ENCODE results near the gene NAALADL2. TPM values are rescaled to one million over a fixed set of nuclear protein-coding genes. Genes with fewer than 3 reads are reported as not detected.

Gene NAALADL2
- total RNA-seq, 1 donor from 2014 or later, result 12.5 TPM

DNA sequence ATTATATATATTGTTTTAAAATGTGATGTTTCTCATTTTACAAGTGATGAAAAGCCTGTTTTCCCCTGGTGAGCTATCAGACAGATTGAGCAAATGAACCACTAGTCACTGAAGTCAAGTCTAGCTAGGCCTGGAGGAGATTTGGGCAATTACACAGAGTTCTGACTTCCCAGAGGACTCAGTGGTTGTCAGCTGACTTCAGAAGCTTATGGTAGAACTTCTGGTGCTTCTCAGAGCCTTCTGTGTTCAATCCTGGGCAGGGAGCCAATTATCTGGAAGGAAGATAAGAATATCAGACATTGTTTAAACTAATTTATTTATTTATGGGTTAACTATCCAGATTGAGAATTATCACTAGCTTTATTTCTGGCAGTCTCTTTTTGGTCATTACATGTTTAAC lies 37.7 kb upstream of the NAALADL2 start:
- no peaks in the 10 kb centered on the region for H3K36me3 ChIP-seq

DNA sequence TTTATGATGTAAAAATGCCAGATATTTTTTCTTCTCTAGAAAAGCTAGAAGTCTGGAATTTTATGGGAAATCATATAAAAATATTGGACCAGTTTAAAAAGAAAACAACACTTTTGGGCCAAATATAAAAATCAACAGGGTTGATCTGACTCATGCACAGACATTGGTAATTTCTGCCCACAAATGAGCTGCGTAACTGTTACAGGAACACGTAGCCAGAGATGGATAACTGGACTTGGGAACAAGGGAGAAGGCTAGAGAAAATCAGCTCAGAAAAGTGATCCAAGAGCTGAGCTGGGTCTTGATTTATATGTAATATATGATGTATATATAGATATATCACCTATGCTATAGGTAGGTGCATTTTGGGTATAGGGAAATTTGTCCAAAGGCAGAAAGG lies 36.8 kb upstream of the NAALADL2 start:
- Histone ChIP-seq H3K9me3 (no peaks in the 10 kb centered on the region), H3K27me3 (no peaks in the 10 kb centered on the region), H3K4me1 (no peaks in the 10 kb centered on the region), H3K4me3 (no peak overlapping the region), H3K36me3 (no peaks in the 10 kb centered on the region), H3K27ac (no peak overlapping the region)
- intact Hi-C loops (cut with DNase I), result no loop called here
- TF ChIP-seq, protein P1, sequence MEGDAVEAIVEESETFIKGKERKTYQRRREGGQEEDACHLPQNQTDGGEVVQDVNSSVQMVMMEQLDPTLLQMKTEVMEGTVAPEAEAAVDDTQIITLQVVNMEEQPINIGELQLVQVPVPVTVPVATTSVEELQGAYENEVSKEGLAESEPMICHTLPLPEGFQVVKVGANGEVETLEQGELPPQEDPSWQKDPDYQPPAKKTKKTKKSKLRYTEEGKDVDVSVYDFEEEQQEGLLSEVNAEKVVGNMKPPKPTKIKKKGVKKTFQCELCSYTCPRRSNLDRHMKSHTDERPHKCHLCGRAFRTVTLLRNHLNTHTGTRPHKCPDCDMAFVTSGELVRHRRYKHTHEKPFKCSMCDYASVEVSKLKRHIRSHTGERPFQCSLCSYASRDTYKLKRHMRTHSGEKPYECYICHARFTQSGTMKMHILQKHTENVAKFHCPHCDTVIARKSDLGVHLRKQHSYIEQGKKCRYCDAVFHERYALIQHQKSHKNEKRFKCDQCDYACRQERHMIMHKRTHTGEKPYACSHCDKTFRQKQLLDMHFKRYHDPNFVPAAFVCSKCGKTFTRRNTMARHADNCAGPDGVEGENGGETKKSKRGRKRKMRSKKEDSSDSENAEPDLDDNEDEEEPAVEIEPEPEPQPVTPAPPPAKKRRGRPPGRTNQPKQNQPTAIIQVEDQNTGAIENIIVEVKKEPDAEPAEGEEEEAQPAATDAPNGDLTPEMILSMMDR (IDR thresholded peaks at IDR 0.05), result no peak
- TF ChIP-seq POLR2A (IDR thresholded peaks at IDR 0.05), result no peak
- TF ChIP-seq POLR2AphosphoS5 (IDR thresholded peaks at IDR 0.05; ENCODE audit: insufficient read depth in 1 of 2, low read depth in 1 of 2), result no peak
- no peak for DNase-seq (ENCODE audit: extremely low spot score in 2 of 2)

More for the DNA sequence above, 37.7 kb upstream of the NAALADL2 start:
- H3K4me1 ChIP-seq, result no peaks in the 10 kb centered on the region
- no peak for TF ChIP-seq POLR2A (IDR thresholded peaks at IDR 0.05)
- TF ChIP-seq, protein P1 (IDR thresholded peaks at IDR 0.05), result no peak
- TF ChIP-seq POLR2AphosphoS5 (IDR thresholded peaks at IDR 0.05; ENCODE audit: insufficient read depth in 1 of 2, low read depth in 1 of 2), result no peak
- intact Hi-C loops (cut with DNase I), result no loop called here
- H3K9me3 ChIP-seq, result no peaks in the 10 kb centered on the region
- no peak overlapping the region for H3K4me3 ChIP-seq
- H3K27me3 ChIP-seq, result no peaks in the 10 kb centered on the region
- DNase-seq (ENCODE audit: extremely low spot score in 2 of 2), result no peak
- H3K27ac ChIP-seq, result no peak overlapping the region

DNA sequence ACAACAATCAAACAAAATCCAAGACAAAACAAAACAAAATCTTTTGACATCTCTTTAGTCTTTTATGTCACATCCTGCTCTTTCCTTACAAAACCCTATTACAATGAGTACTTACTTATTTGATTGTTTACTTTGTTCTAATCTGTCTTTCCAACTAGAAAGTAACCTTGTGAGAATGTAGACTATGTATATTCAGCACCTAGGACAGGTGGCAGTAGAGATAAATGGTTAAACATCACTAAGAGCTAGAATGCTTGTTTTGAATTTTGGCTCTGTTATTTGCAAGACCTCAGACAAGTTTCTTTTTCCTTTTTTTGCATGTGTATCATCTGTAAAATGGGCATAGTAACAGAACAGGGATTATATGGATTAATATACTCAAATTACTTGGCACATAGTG lies 33.1 kb upstream of the NAALADL2 start:
- intact Hi-C loops (cut with DNase I), result no loop called here
- Histone ChIP-seq H3K36me3 (no peaks in the 10 kb centered on the region), H3K9me3 (no peaks in the 10 kb centered on the region), H3K27ac (no peak overlapping the region), H3K4me3 (no peak overlapping the region), H3K27me3 (no peaks in the 10 kb centered on the region), H3K4me1 (no peaks in the 10 kb centered on the region)
- DNase-seq (ENCODE audit: extremely low spot score in 2 of 2), result no peak
- no peak for TF ChIP-seq POLR2AphosphoS5 (IDR thresholded peaks at IDR 0.05; ENCODE audit: insufficient read depth in 1 of 2, low read depth in 1 of 2)
- TF ChIP-seq POLR2A (IDR thresholded peaks at IDR 0.05), result no peak
- TF ChIP-seq, protein P1 (IDR thresholded peaks at IDR 0.05), result no peak

DNA sequence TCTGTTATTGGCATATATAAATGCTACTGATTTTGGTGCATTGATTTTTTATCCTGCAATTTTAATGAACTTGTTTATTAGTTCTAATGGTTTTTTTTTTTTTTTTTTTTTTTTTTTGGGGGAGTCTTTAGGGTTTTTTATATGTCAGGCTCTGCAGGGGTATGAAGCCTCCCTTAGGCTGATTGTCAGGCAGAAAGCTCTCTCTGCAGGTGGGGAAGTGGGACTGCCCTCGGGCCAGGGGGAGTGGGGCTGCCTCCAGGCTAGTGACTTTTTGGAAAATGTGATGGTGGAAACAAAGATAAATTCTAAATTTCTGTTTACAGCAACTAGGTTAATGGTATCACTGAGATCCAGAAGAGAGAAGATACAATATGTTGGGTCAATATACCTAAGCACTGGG lies 14.4 kb upstream of the NAALADL2 start:
- no peak overlapping the region for H3K27ac ChIP-seq
- TF ChIP-seq, protein P1 (IDR thresholded peaks at IDR 0.05), result no peak
- intact Hi-C loops (cut with DNase I), result no loop called here
- no peaks in the 10 kb centered on the region for H3K4me1 ChIP-seq
- DNase-seq (ENCODE audit: extremely low spot score in 2 of 2), result no peak
- no peak overlapping the region for H3K4me3 ChIP-seq
- H3K9me3 ChIP-seq, result no peaks in the 10 kb centered on the region
- H3K36me3 ChIP-seq, result no peaks in the 10 kb centered on the region
- no peaks in the 10 kb centered on the region for H3K27me3 ChIP-seq

DNA sequence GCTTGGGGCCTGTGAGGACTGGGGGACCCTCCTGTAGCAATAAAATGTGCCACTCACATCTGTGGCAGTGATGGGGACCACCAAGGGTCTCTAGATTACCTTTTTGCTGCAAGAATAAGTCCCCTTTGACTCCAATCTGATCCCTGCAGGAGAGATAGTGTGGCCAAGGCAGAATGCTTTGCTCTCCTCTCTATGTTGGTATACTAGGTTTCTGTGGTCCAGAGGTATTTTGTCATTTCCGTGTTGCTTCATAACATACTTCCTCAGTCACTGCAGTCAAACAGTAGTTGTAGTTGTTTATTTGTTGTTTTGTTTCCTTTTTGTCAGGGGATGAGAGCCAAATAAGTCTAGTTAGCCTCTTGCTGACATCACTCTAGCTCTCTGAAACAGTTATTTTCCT lies 13.1 kb upstream of the NAALADL2 start:
- intact Hi-C loops (cut with DNase I), result no loop called here
- DNase-seq (ENCODE audit: extremely low spot score in 2 of 2), result no peak
- H3K9me3 ChIP-seq, result no peaks in the 10 kb centered on the region
- no peaks in the 10 kb centered on the region for H3K36me3 ChIP-seq
- no peak for TF ChIP-seq POLR2AphosphoS5 (IDR thresholded peaks at IDR 0.05; ENCODE audit: insufficient read depth in 1 of 2, low read depth in 1 of 2)
- no peak for TF ChIP-seq POLR2A (IDR thresholded peaks at IDR 0.05)
- TF ChIP-seq, protein P1 (IDR thresholded peaks at IDR 0.05), result no peak
- H3K4me1 ChIP-seq, result no peaks in the 10 kb centered on the region
- no peaks in the 10 kb centered on the region for H3K27me3 ChIP-seq
- H3K27ac ChIP-seq, result no peak overlapping the region
- no peak overlapping the region for H3K4me3 ChIP-seq

Measured in vagina (tissue), 2 donors.